Hepatocyte (in vitro differentiated cells): ENCODE measurements around the gene C12orf75.

Experiments used
- EZH2 ChIP-seq: fragments of 200-600 bp; sonication (generic); IDR thresholded peaks from 2 replicates; pipeline ENCODE4 v1.6.1; 2016; ENCODE audit warnings: antibody characterized with exemption, mild to moderate bottlenecking, borderline replicate concordance
- EZH2phosphoT487 ChIP-seq: fragments of 200-600 bp; sonication (generic); IDR thresholded peaks from one replicate; pipeline ENCODE4 v1.6.1; 2018; ENCODE audit warnings: antibody characterized with exemption, mild to moderate bottlenecking, low read depth, moderate library complexity; ENCODE audit not compliant: unreplicated experiment, severe bottlenecking
- TF ChIP-seq, protein P1 (sequence below): fragments of 200-600 bp; sonication (generic); IDR thresholded peaks from 2 replicates; pipeline ENCODE4 v1.5.1; 2016; ENCODE audit warnings: antibody characterized with exemption, mild to moderate bottlenecking; ENCODE audit not compliant: poor library complexity

GRCh38 chr12:105368047-105368646, 37.7 kb downstream of the C12orf75 start:
- TF ChIP-seq EZH2 (no peak), EZH2phosphoT487 (no peak)
- TF ChIP-seq, protein P1, sequence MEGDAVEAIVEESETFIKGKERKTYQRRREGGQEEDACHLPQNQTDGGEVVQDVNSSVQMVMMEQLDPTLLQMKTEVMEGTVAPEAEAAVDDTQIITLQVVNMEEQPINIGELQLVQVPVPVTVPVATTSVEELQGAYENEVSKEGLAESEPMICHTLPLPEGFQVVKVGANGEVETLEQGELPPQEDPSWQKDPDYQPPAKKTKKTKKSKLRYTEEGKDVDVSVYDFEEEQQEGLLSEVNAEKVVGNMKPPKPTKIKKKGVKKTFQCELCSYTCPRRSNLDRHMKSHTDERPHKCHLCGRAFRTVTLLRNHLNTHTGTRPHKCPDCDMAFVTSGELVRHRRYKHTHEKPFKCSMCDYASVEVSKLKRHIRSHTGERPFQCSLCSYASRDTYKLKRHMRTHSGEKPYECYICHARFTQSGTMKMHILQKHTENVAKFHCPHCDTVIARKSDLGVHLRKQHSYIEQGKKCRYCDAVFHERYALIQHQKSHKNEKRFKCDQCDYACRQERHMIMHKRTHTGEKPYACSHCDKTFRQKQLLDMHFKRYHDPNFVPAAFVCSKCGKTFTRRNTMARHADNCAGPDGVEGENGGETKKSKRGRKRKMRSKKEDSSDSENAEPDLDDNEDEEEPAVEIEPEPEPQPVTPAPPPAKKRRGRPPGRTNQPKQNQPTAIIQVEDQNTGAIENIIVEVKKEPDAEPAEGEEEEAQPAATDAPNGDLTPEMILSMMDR = no peak
